ENCODE data around the gene LPAR3.

The LPAR3 gene

GRCh38 chr1:84870591-84870990 is 22.4 kb downstream of the LPAR3 start:
- H3K27ac ChIP-seq = no peak overlapping the region
- TF ChIP-seq, protein P1, sequence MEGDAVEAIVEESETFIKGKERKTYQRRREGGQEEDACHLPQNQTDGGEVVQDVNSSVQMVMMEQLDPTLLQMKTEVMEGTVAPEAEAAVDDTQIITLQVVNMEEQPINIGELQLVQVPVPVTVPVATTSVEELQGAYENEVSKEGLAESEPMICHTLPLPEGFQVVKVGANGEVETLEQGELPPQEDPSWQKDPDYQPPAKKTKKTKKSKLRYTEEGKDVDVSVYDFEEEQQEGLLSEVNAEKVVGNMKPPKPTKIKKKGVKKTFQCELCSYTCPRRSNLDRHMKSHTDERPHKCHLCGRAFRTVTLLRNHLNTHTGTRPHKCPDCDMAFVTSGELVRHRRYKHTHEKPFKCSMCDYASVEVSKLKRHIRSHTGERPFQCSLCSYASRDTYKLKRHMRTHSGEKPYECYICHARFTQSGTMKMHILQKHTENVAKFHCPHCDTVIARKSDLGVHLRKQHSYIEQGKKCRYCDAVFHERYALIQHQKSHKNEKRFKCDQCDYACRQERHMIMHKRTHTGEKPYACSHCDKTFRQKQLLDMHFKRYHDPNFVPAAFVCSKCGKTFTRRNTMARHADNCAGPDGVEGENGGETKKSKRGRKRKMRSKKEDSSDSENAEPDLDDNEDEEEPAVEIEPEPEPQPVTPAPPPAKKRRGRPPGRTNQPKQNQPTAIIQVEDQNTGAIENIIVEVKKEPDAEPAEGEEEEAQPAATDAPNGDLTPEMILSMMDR (conservative IDR thresholded peaks at IDR 0.05) = no peak
- no peak for TF ChIP-seq ZFX (IDR thresholded peaks at IDR 0.05)

DNA sequence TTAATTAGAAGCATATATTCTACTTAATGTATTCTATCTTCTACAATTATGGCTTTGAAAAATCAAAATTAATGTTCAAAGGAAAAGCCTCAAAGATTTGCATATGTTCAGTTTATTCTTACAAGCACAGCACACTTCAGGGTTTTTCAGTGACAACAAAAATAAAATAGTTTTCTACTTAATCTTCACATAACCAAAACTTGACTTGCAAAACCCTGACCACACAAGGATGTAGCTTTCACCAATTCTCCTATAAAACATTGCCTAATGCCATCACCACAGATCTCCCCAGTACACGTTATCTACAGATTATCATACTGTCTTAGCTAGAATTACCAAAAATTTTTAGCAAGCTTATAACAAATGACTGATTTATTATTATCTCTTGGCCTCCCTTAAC is 23.3 kb downstream of the LPAR3 start:
- TF ChIP-seq, protein P1 (conservative IDR thresholded peaks at IDR 0.05) = no peak
- H3K27ac ChIP-seq = no peak overlapping the region

DNA sequence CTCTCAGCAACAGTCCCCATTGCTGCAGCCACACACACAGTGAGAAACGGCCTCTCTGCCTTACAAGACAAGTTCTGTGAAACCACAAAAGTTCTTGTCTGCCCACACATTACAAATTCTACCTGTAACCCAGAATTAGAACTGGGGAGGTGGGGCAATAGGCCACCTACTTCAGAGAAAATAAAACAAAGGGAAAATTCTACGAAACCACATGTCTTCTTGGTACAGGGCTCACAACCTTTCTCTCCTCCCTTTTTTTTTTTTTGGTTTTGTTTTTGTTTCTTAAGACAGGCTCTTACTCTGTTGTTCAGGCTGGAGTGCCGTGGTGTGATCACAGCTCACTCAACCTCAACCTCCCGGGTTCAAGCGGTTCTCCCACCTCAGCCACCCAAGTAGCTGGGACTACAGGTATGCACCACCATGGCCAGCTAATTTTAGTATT is 30.2 kb downstream of the LPAR3 start:
- H3K27ac ChIP-seq = no peak overlapping the region
- TF ChIP-seq ZFX (IDR thresholded peaks at IDR 0.05) = no peak
- TF ChIP-seq, protein P1 (conservative IDR thresholded peaks at IDR 0.05) = no peak

DNA sequence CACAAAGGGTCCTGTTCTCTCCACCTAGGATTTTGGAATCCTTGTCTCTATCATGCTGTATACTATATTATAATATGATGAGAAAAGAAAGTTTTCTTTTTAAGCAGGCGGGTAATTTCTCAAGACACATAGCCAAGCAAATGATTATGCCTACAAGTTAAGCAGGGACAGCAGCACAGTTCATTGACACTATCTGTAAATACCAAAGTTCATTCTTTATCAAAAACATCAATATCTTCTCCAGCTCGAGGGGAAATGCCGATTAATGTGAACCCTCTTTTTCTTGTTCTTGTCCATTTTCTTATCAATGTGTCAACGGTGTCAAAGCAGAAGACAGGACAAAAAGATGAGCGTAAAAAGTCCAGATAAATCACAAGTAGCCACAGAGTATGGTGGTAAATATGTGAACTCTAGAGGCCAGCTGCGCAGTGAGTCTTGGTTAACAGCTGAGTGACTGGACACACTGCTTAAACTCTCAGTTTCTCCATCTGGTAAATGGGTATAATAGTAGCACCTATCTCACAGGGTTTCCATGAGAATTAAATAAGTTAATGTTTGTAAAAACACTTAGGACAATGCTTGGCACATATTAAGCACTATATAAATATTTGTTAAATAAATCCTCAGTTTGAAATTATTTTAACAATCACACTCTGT is 30.9 kb downstream of the LPAR3 start:
- TF ChIP-seq, protein P1 (conservative IDR thresholded peaks at IDR 0.05) = no peak
- no peak for TF ChIP-seq ZFX (IDR thresholded peaks at IDR 0.05)
- H3K27ac ChIP-seq = no peak overlapping the region

DNA sequence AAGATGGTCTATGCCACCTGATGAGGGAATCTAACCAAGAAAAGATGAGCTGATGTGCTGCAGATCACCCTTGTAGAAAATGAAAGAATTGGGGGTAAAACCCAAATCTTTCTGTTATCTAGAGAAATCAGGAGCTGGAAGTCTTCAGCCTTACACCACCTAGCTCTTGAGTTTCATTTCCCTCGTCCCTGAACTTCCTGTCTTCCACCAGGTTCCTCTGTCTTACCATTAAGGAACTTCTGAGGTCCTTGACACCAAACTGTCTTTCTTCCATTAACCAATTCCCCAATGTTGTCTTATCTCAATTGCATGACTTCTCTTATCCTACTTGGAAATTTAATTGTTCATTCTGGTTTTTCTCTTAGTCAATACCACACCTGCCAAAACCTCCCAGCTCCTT is 31.5 kb downstream of the LPAR3 start:
- TF ChIP-seq ZFX (IDR thresholded peaks at IDR 0.05) = no peak
- TF ChIP-seq, protein P1 (conservative IDR thresholded peaks at IDR 0.05) = no peak
- no peak overlapping the region for H3K27ac ChIP-seq

- TF ChIP-seq, protein P1 (conservative IDR thresholded peaks at IDR 0.05) = no peak
- no peak for TF ChIP-seq ZFX (IDR thresholded peaks at IDR 0.05)
- H3K27ac ChIP-seq = no peak overlapping the region
Observed at GRCh38 chr1:84859866-84860265, 33.1 kb downstream of the LPAR3 start.

GRCh38 chr1:84857906-84858305 is 35.1 kb downstream of the LPAR3 start:
- TF ChIP-seq, protein P1 (conservative IDR thresholded peaks at IDR 0.05) = no peak
- TF ChIP-seq ZFX (IDR thresholded peaks at IDR 0.05) = no peak
- H3K27ac ChIP-seq = no peak overlapping the region
